ENCODE data around the gene ZNF497. TPM values are rescaled to one million over a fixed set of nuclear protein-coding genes. Genes with fewer than 3 reads are reported as not detected.

The ZNF497 gene
- total and polyA plus RNA-seq, 9 of the 15 experiments (the other 6 are each of a cell fraction or from before 2014, with no cell fraction given): 0.06 to 0.98 (median 0.44) TPM; not detected in 1

DNA sequence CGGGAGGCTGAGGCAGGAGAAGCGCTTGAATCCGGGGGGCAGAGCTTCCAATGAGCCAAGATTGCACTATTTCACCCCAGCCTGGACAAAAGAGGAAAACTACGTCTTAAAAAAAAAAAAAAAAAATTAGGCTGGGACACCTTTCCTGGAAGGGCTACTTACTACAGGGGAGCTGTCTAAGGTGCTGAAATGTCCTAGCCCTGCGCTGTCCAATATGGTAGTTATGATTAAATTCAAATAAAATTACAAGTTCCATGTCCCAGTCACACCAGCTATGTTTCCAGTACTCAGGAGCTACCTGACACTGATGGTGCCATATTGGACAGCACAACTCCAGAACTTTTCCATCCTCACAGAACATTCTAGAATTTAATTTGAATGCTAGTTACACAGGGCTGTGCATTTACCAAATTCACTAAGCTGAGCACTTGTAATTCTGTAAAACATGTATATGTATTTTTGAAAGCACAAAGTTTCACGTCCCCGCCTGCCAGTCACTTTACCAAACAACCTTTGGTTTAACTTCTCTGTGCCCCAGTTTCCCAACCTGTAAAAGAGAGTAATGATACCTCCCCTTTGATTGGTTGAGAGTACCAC is 45.0 kb downstream of the ZNF497 start (continued):
- TF ChIP-seq ZNF384 (IDR thresholded peaks at IDR 0.05; ENCODE audit: low read depth, low read length) (peak; percentile 81), PRMT5 (CRISPR knock-in tag; IDR thresholded peaks at IDR 0.05) (peak; percentile 98), HDAC2 (IDR thresholded peaks at IDR 0.05) (peak; percentile 36; the same call in 1 of the 2 replicates), ZNF644 (tag; IDR thresholded peaks at IDR 0.05; ENCODE audit: low read depth) (peak; percentile 82; the same call in 1 of the 2 replicates), RUNX1 (IDR thresholded peaks at IDR 0.05; ENCODE audit: low read depth) (no peak), ARNT (IDR thresholded peaks at IDR 0.05) (no peak), FOXP1 (CRISPR knock-in tag; IDR thresholded peaks at IDR 0.05) (0 out of 2 replicates have a peak, but pooled peaks have one; percentile 47), NR3C1 (CRISPR knock-in tag; IDR thresholded peaks at IDR 0.05) (0 out of 2 replicates have a peak, but pooled peaks have one; percentile 44), ZBED1 (IDR thresholded peaks at IDR 0.05) (no peak)
- TF ChIP-seq, protein P1, sequence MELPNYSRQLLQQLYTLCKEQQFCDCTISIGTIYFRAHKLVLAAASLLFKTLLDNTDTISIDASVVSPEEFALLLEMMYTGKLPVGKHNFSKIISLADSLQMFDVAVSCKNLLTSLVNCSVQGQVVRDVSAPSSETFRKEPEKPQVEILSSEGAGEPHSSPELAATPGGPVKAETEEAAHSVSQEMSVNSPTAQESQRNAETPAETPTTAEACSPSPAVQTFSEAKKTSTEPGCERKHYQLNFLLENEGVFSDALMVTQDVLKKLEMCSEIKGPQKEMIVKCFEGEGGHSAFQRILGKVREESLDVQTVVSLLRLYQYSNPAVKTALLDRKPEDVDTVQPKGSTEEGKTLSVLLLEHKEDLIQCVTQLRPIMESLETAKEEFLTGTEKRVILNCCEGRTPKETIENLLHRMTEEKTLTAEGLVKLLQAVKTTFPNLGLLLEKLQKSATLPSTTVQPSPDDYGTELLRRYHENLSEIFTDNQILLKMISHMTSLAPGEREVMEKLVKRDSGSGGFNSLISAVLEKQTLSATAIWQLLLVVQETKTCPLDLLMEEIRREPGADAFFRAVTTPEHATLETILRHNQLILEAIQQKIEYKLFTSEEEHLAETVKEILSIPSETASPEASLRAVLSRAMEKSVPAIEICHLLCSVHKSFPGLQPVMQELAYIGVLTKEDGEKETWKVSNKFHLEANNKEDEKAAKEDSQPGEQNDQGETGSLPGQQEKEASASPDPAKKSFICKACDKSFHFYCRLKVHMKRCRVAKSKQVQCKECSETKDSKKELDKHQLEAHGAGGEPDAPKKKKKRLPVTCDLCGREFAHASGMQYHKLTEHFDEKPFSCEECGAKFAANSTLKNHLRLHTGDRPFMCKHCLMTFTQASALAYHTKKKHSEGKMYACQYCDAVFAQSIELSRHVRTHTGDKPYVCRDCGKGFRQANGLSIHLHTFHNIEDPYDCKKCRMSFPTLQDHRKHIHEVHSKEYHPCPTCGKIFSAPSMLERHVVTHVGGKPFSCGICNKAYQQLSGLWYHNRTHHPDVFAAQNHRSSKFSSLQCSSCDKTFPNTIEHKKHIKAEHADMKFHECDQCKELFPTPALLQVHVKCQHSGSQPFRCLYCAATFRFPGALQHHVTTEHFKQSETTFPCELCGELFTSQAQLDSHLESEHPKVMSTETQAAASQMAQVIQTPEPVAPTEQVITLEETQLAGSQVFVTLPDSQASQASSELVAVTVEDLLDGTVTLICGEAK (IDR thresholded peaks at IDR 0.05): peak; percentile 81
- TF ChIP-seq, protein P1 (CRISPR knock-in tag; IDR thresholded peaks at IDR 0.05): peak; percentile 37; the same call in 1 of the 2 replicates
- TF ChIP-seq, protein P2, sequence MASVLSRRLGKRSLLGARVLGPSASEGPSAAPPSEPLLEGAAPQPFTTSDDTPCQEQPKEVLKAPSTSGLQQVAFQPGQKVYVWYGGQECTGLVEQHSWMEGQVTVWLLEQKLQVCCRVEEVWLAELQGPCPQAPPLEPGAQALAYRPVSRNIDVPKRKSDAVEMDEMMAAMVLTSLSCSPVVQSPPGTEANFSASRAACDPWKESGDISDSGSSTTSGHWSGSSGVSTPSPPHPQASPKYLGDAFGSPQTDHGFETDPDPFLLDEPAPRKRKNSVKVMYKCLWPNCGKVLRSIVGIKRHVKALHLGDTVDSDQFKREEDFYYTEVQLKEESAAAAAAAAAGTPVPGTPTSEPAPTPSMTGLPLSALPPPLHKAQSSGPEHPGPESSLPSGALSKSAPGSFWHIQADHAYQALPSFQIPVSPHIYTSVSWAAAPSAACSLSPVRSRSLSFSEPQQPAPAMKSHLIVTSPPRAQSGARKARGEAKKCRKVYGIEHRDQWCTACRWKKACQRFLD (CRISPR knock-in tag; IDR thresholded peaks at IDR 0.05): peak; percentile 53; the same call in 1 of the 2 replicates
- TF ChIP-seq, protein P3, sequence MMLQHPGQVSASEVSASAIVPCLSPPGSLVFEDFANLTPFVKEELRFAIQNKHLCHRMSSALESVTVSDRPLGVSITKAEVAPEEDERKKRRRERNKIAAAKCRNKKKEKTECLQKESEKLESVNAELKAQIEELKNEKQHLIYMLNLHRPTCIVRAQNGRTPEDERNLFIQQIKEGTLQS (IDR thresholded peaks at IDR 0.05): no peak
- TF ChIP-seq, protein P3 (CRISPR knock-in tag; conservative IDR thresholded peaks at IDR 0.05): 0 out of 2 replicates have a peak, but pooled peaks have one; percentile 45
- TF ChIP-seq, protein P4, sequence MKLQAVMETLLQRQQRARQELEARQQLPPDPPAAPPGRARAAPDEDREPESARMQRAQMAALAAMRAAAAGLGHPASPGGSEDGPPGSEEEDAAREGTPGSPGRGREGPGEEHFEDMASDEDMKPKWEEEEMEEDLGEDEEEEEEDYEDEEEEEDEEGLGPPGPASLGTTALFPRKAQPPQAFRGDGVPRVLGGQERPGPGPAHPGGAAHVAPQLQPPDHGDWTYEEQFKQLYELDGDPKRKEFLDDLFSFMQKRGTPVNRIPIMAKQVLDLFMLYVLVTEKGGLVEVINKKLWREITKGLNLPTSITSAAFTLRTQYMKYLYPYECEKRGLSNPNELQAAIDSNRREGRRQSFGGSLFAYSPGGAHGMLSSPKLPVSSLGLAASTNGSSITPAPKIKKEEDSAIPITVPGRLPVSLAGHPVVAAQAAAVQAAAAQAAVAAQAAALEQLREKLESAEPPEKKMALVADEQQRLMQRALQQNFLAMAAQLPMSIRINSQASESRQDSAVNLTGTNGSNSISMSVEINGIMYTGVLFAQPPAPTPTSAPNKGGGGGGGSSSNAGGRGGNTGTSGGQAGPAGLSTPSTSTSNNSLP (IDR thresholded peaks at IDR 0.05; ENCODE audit: borderline replicate concordance, low read depth, low read length): 0 out of 2 replicates have a peak, but pooled peaks have one; percentile 32

All from K562 (cell line).